Heart left ventricle (tissue), 13 donors: ENCODE measurements around the gene C1orf35.

ENCODE experiments used
- POLR2A ChIP-seq, 2 donors: fragments of 450-650 bp; IDR thresholded peaks; one replicate each; pipeline ENCODE4 v1.6.1; 2017; ENCODE audit warnings: antibody characterized with exemption in 2 of 2, mild to moderate bottlenecking in 2 of 2, moderate library complexity in 2 of 2
- TF ChIP-seq, protein P1 (sequence below), 12 donors: fragments of 200-600 bp; sonication (generic) in 4 of 12; IDR thresholded peaks; one replicate each; pipeline versions ENCODE4 v1.5.0 to v1.8.0; 2018 to 2022; ENCODE audit warnings: antibody characterized with exemption in 12 of 12, mild to moderate bottlenecking in 5 of 12
- donor health status: ischemic (EF 13 %, LVEDD 7.1; RV severe dilation, severe dysfunction).
- donor health status: DM: no; HTN: yes; CAD: no.
- donor health status: DM: no; HTN: no; CAD: no.
- donor health status: ischemic (EF 25% LVEDD 6.9; RV normal size, moderate dysfunction).
- donor health status: ischemic (EF 25% LVEDD 5.7; RV mildly dilated, moderate dysfunction).
- donor health status: ischemic (EF 35%, LVEDD 5.7; RV mildly dilated, moderate dysfunction).
- donor health status: nonischemic (EF 11% LVEDD 7.7; RV severe dilation, severe dysfunction).
- donor health status: DM: yes; HTN: yes; CAD: no.
- donor health status: PGD.
- donor health status: ischemic (EF 29% LVEDD 5.4; RV normal size, mild dysfunction).
- donor health status: nonischemic (EF 23%, LVEDD 6.1; RV moderate dilation, normal function).

DNA sequence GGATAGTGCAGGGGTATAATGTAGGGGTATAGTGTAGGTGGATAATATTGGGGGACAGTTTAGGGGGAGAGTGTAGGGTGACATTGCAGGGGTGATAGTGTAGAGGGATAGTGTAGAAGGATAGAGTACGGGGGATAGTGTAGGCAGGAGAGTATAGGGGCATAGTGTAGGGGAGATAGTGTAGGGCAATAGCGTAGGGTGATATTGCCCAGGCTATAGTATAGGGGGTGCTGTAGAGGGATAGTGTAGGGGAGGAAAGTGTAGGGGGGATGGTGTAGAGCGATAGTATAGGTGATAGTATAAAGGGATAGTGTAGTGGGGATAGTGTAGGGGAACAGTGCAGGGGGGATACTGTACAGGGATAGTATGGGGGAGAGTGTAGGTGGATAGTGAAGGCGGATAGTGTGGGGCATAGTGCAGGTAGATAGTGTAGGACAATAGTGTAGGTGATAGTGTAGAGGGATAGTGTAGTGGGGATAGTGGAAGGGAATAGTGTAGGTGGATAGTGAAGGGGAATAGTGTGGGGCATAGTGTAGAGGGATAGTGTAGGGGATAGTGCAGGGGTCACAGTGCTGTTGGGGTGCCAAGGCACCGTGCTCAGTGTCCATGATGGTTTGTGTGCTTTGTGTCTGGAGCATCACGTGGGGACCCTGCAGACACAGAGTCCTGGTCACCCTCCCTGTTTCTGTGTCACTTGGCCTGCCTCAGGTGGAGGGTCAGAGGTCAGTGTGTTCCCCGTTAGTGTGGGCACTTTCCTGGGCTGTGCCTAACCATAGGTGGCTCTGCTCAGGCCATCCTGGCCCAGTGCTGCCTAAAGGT is 31.1 kb downstream of the C1orf35 start:
- TF ChIP-seq POLR2A (IDR thresholded peaks at IDR 0.05): no peak
- TF ChIP-seq, protein P1, sequence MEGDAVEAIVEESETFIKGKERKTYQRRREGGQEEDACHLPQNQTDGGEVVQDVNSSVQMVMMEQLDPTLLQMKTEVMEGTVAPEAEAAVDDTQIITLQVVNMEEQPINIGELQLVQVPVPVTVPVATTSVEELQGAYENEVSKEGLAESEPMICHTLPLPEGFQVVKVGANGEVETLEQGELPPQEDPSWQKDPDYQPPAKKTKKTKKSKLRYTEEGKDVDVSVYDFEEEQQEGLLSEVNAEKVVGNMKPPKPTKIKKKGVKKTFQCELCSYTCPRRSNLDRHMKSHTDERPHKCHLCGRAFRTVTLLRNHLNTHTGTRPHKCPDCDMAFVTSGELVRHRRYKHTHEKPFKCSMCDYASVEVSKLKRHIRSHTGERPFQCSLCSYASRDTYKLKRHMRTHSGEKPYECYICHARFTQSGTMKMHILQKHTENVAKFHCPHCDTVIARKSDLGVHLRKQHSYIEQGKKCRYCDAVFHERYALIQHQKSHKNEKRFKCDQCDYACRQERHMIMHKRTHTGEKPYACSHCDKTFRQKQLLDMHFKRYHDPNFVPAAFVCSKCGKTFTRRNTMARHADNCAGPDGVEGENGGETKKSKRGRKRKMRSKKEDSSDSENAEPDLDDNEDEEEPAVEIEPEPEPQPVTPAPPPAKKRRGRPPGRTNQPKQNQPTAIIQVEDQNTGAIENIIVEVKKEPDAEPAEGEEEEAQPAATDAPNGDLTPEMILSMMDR (IDR thresholded peaks at IDR 0.05): no peak
